ENCODE data around the gene GHRH.

GRCh38 chr20:37290158-37290810 is 28.7 kb upstream of the GHRH start:
- TF ChIP-seq SPI1 (IDR thresholded peaks at IDR 0.05; ENCODE audit: low read depth, low read length) = no peak
- no peak for TF ChIP-seq POLR2AphosphoS5 (IDR thresholded peaks at IDR 0.05; ENCODE audit: low read depth, low read length)
- TF ChIP-seq POLR2A (IDR thresholded peaks at IDR 0.05; ENCODE audit: low read depth, low read length) = no peak
- no peak for TF ChIP-seq PAX5 (IDR thresholded peaks at IDR 0.05; ENCODE audit: insufficient read depth, low read length, severe bottlenecking)
- no peak for TF ChIP-seq TAF1 (IDR thresholded peaks at IDR 0.05; ENCODE audit: low read depth, low read length)
- no peak for TF ChIP-seq POU2F2 (IDR thresholded peaks at IDR 0.05; ENCODE audit: low read depth, low read length)
